NT2/D1 (cell line): Measurements from ENCODE around the gene TLCD3B.
A peak's percentile ranks its signal among the peaks of the same experiment; 100 is the strongest.

Source experiments
- DNase-seq: peaks from one replicate; pipeline ENCODE4 v3.0.0-alpha.2; 2011; ENCODE audit warnings: low read depth, low spot score
- H3K27me3 ChIP-seq: 2 replicates; pipeline ENCODE4 v1.6.0; 2011; ENCODE audit warnings: mild to moderate bottlenecking; ENCODE audit not compliant: insufficient read length, insufficient read depth
- H3K36me3 ChIP-seq: 2 replicates; pipeline ENCODE4 v1.6.1; 2011; ENCODE audit warnings: mild to moderate bottlenecking, low read length, mixed read lengths; ENCODE audit not compliant: insufficient read depth, insufficient read length
- H3K4me1 ChIP-seq: 2 replicates; pipeline ENCODE4 v1.5.1; 2011; ENCODE audit not compliant: insufficient read depth, insufficient read length
- H3K4me3 ChIP-seq: 2 replicates; pipeline ENCODE4 v1.5.1; 2011; ENCODE audit warnings: low read depth; ENCODE audit not compliant: insufficient read length
- H3K9ac ChIP-seq: 2 replicates; pipeline ENCODE4 v1.6.0; 2011; ENCODE audit warnings: low read depth; ENCODE audit not compliant: insufficient read length
- H3K9me3 ChIP-seq: 2 replicates; pipeline ENCODE4 v1.5.1; 2011; ENCODE audit warnings: mild to moderate bottlenecking, low read length; ENCODE audit not compliant: insufficient read depth
- SUZ12 ChIP-seq: IDR thresholded peaks from 2 replicates; pipeline ENCODE4 v1.6.1; 2011; ENCODE audit not compliant: insufficient read length, insufficient read depth; ENCODE audit errors: extremely low read depth
- YY1 ChIP-seq: IDR thresholded peaks from 2 replicates; pipeline ENCODE4 v1.6.1; 2011; ENCODE audit not compliant: insufficient read length, insufficient read depth
- ZNF274 ChIP-seq: IDR thresholded peaks from 2 replicates; pipeline ENCODE4 v1.6.1; 2011; ENCODE audit warnings: mild to moderate bottlenecking, low read depth, low read length

TLCD3B gene

DNA sequence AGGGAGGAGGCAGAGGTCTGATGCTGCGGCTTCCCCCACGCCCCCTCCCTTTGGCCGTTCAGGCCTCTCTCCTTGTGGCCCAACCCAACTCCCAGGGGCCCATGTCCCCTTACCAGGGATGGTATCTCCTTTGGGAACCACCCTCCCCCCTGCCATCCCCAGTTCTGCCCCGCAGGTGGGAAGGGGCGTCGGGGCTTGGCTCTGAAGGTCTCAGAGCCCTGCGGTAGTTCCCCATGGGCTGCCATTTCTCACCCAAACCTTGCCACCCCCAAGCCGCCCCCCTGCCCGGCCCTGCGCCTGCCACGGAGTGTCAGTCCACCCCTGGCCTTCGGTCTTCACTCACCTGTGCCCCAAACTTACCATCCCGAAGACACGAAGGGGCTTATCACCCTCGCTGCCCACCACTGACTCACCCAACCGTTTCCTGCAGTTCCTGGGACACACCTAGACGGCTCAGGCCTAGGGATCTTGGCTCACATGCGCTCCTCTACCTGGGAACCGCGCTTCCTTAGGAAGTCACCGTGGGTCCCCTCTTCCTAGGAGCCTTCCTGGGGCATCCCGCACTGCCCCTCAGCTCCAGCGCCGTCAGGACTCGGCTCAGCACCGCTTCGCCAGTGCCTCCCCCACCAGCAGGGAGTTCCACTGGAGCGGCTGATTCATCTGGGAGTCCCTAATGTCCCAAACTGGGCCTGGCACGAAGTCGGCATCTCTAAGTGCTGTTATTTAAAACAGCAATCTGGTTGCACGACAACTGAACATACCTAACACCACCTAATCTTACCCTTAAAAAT, 19.2 kb downstream of the TLCD3B start:
- TF ChIP-seq ZNF274 (no peak), SUZ12 (no peak), YY1 (no peak)
- DNase-seq, result no peak
- H3K9me3 ChIP-seq, result no peaks in the 10 kb centered on the region
- H3K36me3 ChIP-seq, result peaks cover 6% of the 10 kb centered on the region
- peaks cover 7% of the 10 kb centered on the region for H3K27me3 ChIP-seq
- peak overlapping the region; percentile 29 for H3K4me3 ChIP-seq
- peak overlapping the region; percentile 57 for H3K9ac ChIP-seq
- H3K4me1 ChIP-seq, result peaks cover 11% of the 10 kb centered on the region

DNA sequence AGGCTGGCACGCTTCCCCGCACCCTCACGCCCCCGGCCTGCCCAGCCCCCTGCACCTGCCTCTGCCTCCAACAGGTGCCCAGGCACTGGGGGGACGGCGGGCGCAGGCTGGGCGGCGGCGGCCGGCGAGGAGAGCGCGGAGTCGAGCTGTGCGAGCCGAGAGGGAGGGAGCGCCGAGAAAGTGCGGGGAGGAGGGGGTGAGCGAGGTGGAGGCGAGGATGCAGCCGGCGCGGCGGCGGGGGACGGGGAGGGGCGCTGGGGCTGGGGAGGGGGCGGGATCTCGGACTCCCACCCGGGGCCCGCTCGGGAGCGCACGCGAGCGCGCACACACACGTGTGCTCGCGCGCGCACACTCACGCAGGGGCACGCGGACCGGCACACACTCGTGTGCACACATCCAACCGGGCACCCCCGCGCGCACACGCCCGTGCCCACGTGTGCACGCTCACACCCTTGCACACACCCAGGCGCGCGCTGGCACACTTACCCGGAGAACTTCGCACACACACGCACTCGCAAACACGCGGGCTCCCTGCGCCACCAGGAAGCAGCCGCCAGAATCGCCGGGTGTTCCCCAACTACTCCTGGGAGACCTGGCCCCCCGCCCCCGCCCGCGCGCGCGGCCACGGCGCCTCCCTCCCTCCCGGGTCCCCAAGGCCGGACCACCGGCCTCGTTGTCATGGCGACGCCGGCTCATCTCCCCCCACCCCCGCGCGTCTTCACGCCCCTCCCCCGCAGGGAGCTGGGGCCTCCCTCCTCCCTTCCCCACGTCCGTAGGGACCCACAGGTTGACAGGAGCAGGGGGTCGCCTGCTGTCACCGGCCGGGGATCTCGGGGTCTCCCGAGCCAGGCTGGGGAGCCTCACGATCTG, 20.0 kb downstream of the TLCD3B start, which contains the start of gene DOC2A:
Gene DOC2A (minus strand): TSS at position 184 of the 870 bp plus-strand sequence. CDS start 805 bp downstream, outside the sequence.
- peaks cover 13% of the 10 kb centered on the region for H3K4me1 ChIP-seq
- peaks cover 7% of the 10 kb centered on the region for H3K27me3 ChIP-seq
- peaks cover 14% of the 10 kb centered on the region for H3K36me3 ChIP-seq
- no peaks in the 10 kb centered on the region for H3K9me3 ChIP-seq
- no peak for DNase-seq
- H3K9ac ChIP-seq, result peak within 1 kb of the TSS; percentile 87
- no peak for TF ChIP-seq SUZ12
- no peak for TF ChIP-seq YY1
- TF ChIP-seq ZNF274, result no peak
- H3K4me3 ChIP-seq, result peak within 1 kb of the TSS; percentile 82

DNA sequence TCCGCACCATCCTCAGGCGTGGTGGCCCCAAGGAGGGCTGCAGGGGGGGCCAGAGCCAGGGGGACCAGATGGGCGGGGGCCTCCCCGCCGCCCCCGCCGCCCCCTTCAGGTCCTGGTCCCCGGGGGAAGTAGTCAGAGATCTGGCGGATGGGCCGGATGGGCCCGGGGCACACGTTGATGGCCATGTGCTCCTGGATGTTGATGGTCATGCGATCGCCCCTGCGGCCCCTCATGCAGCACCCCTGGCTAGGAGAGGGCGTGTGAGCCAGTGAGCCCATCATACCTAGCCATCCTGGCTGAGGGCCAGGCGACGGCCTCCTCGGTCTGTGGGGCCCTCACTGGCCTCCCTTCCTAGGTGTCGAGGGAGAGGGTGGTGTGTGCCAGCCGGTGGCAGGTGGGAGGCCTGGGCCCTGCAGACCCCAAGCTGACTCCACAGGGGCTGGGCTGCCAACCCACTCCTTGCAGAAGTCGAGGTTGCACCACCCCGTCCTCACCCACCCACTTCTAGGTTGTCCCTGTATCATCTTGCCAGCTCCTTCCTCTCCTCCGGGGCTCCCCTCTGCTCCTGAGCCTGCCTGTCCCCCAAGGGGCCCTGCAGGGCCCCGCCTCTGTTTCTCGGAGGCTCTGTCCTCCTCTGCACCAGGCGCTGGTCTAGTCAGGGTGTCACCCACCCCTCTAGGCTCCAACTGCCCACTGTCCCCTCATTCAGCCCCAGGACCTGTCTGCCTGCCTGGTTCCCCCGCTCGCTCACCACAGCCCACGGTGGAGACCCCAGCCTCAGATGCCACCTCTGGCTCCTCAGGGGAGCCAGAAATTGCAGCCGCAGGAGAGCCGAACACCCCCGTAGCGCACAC, 20.9 kb downstream of the TLCD3B start:
- DNase-seq, result no peak
- Histone ChIP-seq H3K9me3 (no peaks in the 10 kb centered on the region), H3K4me1 (peaks cover 19% of the 10 kb centered on the region), H3K27me3 (peaks cover 7% of the 10 kb centered on the region), H3K36me3 (peaks cover 23% of the 10 kb centered on the region), H3K9ac (peak overlapping the region; percentile 87), H3K4me3 (peak overlapping the region; percentile 82)
- TF ChIP-seq SUZ12 (no peak), ZNF274 (no peak), YY1 (no peak)

DNA sequence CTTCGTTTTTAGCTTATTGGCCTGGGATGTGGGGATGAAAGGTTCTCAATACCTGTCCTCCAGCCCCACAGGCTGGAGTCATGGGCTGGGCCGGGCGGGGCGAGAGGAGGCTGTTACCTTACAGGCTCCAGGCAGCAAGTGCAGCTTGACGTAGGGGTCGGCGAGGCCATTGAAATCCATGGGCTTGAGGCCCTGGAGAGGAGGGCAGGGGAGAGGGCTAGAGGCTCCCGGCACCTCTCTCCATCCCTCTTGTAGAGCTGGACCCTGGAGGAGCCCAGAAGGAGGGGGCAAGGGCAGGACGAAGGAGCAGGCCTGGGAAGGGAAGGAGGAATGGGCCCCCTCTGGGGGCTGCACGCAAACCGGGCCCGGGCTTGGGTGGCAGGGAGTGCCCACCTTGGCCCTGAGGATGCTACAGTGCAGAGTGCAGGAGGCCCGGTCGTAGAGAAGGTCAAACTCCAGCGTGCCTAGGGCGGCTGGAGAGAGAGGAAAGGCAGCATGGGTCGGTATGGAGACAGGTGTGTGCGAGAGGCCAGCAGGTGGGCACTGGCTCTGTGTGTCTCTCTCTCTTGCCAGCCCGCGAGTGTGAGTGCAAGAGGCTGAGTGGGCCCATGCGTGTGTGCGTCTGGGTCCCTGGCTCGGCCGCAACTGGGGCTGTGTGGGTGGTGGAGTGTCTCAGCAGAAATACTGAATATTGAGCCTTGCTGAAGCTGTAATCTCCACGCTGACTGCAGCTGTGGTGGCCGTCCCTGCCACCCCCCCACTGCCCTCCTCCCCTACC, 21.8 kb downstream of the TLCD3B start:
- DNase-seq, result no peak
- peaks cover 25% of the 10 kb centered on the region for H3K4me1 ChIP-seq
- no peak overlapping the region for H3K9ac ChIP-seq
- peaks cover 31% of the 10 kb centered on the region for H3K36me3 ChIP-seq
- no peak for TF ChIP-seq SUZ12
- no peak for TF ChIP-seq ZNF274
- TF ChIP-seq YY1, result no peak
- no peaks in the 10 kb centered on the region for H3K9me3 ChIP-seq
- no peak overlapping the region for H3K4me3 ChIP-seq
- H3K27me3 ChIP-seq, result peaks cover 7% of the 10 kb centered on the region

DNA sequence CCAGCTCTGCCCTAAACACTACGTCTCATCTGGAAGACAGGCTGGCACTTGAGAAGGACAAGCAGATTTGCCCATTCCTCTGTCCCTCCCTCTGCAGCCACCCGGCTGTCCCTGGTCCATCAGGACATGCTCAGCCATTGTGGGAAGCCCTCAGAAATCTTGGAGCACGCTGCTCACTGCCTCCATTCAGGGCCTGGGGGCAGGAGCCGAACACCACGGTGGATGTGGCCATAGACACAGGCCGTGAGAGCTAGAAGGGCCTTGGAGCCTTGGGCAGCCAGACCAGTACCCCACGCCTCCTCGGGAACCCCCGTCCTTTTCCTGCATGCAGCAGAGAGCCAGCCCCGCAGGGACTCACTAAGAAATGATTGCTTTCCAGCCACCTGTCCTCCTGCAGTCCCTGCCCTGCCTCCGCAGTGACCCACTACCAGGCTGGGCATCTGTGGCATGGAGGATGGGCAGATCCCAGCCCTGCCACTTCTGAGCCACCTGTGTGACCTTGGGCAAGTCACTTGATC, 23.6 kb downstream of the TLCD3B start:
- H3K9me3 ChIP-seq, result no peaks in the 10 kb centered on the region
- H3K4me3 ChIP-seq, result no peak overlapping the region
- DNase-seq, result no peak
- peaks cover 25% of the 10 kb centered on the region for H3K4me1 ChIP-seq
- H3K36me3 ChIP-seq, result peaks cover 47% of the 10 kb centered on the region
- TF ChIP-seq SUZ12 (no peak), ZNF274 (no peak), YY1 (no peak)
- no peak overlapping the region for H3K9ac ChIP-seq
- peaks cover 7% of the 10 kb centered on the region for H3K27me3 ChIP-seq

DNA sequence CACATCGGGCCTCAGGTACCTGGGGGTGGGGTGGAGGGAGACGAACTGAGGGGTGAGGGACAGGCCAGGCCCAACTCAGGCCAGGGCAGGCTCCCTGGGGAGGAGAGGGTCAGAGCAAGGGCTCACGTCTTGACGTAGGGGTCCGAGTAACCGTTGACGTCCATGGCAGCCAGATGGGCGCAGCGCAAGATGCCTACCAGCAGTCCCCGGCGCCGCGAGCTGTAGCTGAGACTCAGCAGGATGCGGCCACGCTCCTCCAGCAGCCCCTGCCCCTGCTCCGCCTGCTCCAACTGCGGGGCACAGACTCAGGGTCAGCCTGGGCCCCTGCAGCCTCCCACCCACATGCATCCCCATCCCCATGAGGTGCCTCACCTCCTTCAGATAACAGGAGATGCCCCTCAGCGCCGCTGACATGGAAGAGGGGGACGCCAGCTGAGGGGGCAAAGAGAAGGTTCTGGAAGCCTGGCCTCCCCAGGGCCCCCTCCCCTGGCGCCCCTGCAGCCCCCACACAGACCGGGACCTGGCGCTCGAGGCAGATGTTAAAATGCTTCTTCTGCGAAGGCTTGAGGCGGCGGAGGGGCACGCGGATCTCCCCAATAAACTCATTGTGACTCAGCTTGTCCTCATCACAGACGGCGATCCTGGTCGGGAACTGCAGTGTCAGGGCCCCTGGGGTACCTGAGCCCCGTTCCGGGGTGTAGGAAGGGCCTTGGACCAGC, 24.3 kb downstream of the TLCD3B start:
- no peak overlapping the region for H3K9ac ChIP-seq
- no peak for DNase-seq
- H3K36me3 ChIP-seq, result peaks cover 53% of the 10 kb centered on the region
- H3K4me1 ChIP-seq, result peaks cover 22% of the 10 kb centered on the region
- no peak overlapping the region for H3K4me3 ChIP-seq
- no peak for TF ChIP-seq SUZ12
- no peak for TF ChIP-seq ZNF274
- TF ChIP-seq YY1, result no peak
- H3K9me3 ChIP-seq, result no peaks in the 10 kb centered on the region
- peaks cover 7% of the 10 kb centered on the region for H3K27me3 ChIP-seq
